SK-N-SH (cell line): ENCODE results near the gene GLIS1. TPM values are rescaled to one million over a fixed set of nuclear protein-coding genes. Genes with fewer than 3 reads are reported as not detected.

Experiments used
- CTCF ChIA-PET: fragments of 300-600, 350-600 bp; formaldehyde crosslinking; extraction: SDS; loops from one replicate; lab custom pipeline; 2021; lab: Yijun Ruan, JAX
- POLR2A ChIA-PET: fragments of 350-600 bp; sonication (Branson Sonifier 250); formaldehyde crosslinking; extraction: SDS; loops from one replicate; lab custom pipeline; 2020; ENCODE audit warnings: antibody characterized with exemption, inconsistent platforms; lab: Yijun Ruan, JAX
- DNase-seq: peaks from one replicate; pipeline ENCODE4 v3.0.0; 2012
- H2AFZ ChIP-seq: fragments of 200-600 bp; sonication (generic); 2 replicates; pipeline ENCODE4 v1.8.1; 2016; ENCODE audit warnings: antibody characterized with exemption, mild to moderate bottlenecking, low read depth
- H3F3A ChIP-seq: fragments of 200-600 bp; sonication (generic); replicated peaks from 2 replicates; pipeline ENCODE3; 2016; ENCODE audit warnings: antibody characterized with exemption, mild to moderate bottlenecking; ENCODE audit not compliant: insufficient read depth
- H3K27ac ChIP-seq, 2 experiments: fragments of 200-500 bp in 1 of 2; fragments of 200-600 bp in 1 of 2; sonication (Bioruptor generic) in 1 of 2; sonication (generic), shearing (Covaris generic) in 1 of 2; 2 replicates each; pipeline versions ENCODE4 v1.5.1 to v1.6.1; 2014 to 2016; ENCODE audit warnings: low read depth in 2 of 2, inconsistent platforms in 1 of 2, low read length in 1 of 2, mild to moderate bottlenecking in 1 of 2, mixed read lengths in 1 of 2
- H3K27me3 ChIP-seq: fragments of 200-600 bp; sonication (generic), shearing (Covaris generic); 2 replicates; pipeline ENCODE4 v1.6.1; 2016; ENCODE audit warnings: mixed run types; ENCODE audit not compliant: insufficient read depth
- H3K36me3 ChIP-seq, 2 experiments: fragments of 200-500 bp in 1 of 2; fragments of 200-600 bp in 1 of 2; sonication (Bioruptor generic) in 1 of 2; sonication (generic) in 1 of 2; replicated peaks in 1 of 2; 2 replicates each; pipeline versions ENCODE3 to v1.5.1; 2014 to 2016; ENCODE audit warnings: low read length in 1 of 2, mild to moderate bottlenecking in 1 of 2; ENCODE audit not compliant: insufficient read depth in 2 of 2, control insufficient read depth in 1 of 2
- H3K4me1 ChIP-seq, 2 experiments: fragments of 200-500 bp in 1 of 2; fragments of 200-600 bp in 1 of 2; sonication (Bioruptor generic) in 1 of 2; sonication (generic), shearing (Covaris generic) in 1 of 2; 2 replicates each; pipeline versions ENCODE4 v1.5.1 to v1.6.1; 2014 to 2016; ENCODE audit warnings: low read depth in 1 of 2, low read length in 1 of 2, mixed run types in 1 of 2; ENCODE audit not compliant: insufficient read depth in 2 of 2, control insufficient read depth in 1 of 2
- H3K4me2 ChIP-seq: fragments of 200-600 bp; sonication (generic), shearing (Covaris generic); 2 replicates; pipeline ENCODE4 v1.6.1; 2017; ENCODE audit warnings: mixed run types
- H3K4me3 ChIP-seq, 2 experiments: fragments of 200-500 bp in 1 of 2; fragments of 200-600 bp in 1 of 2; sonication (Bioruptor generic) in 1 of 2; sonication (generic), shearing (Covaris generic) in 1 of 2; 2 replicates each; pipeline versions ENCODE4 v1.5.1 to v1.8.1; 2014 to 2016; ENCODE audit warnings: low read depth in 2 of 2, inconsistent platforms in 1 of 2, low read length in 1 of 2, mild to moderate bottlenecking in 1 of 2, mixed read lengths in 1 of 2, moderate library complexity in 1 of 2
- H3K79me2 ChIP-seq: fragments of 200-600 bp; sonication (generic); 2 replicates; pipeline ENCODE4 v1.8.1; 2017; ENCODE audit warnings: mild to moderate bottlenecking; ENCODE audit not compliant: insufficient read depth
- H3K9ac ChIP-seq: fragments of 200-600 bp; sonication (generic); 2 replicates; pipeline ENCODE4 v1.6.1; 2017; ENCODE audit warnings: mixed run types
- H3K9me2 ChIP-seq: fragments of 200-600 bp; sonication (generic); 2 replicates; pipeline ENCODE4 v1.6.1; 2017; ENCODE audit warnings: mixed run types
- H3K9me3 ChIP-seq: fragments of 200-600 bp; sonication (generic); 2 replicates; pipeline ENCODE4 v1.6.1; 2017; ENCODE audit warnings: mixed run types, mild to moderate bottlenecking, moderate library complexity
- H4K20me1 ChIP-seq: fragments of 200-600 bp; sonication (generic); 2 replicates; pipeline ENCODE4 v1.6.1; 2017; ENCODE audit warnings: mild to moderate bottlenecking, mixed run types; ENCODE audit not compliant: insufficient read depth
- CHD2 ChIP-seq: fragments of 150-350 bp; IDR thresholded peaks from 2 replicates; pipeline ENCODE4 v1.6.1; 2018; ENCODE audit warnings: low read length; ENCODE audit not compliant: partially characterized antibody
- EZH2phosphoT487 ChIP-seq: fragments of 200-600 bp; sonication (generic); IDR thresholded peaks from 2 replicates; pipeline ENCODE4 v1.6.1; 2017; ENCODE audit warnings: low read depth, mixed run types, mild to moderate bottlenecking, antibody characterized with exemption, moderate library complexity, borderline replicate concordance
- FOSL2 ChIP-seq: IDR thresholded peaks from 2 replicates; pipeline ENCODE4 v1.4.0; 2012; ENCODE audit warnings: low read depth, mild to moderate bottlenecking, moderate library complexity, borderline replicate concordance
- FOXM1 ChIP-seq: IDR thresholded peaks from 2 replicates; pipeline ENCODE4 v1.4.0; 2012; ENCODE audit warnings: low read depth, mild to moderate bottlenecking
- JUND ChIP-seq: IDR thresholded peaks from 2 replicates; pipeline ENCODE4 v1.4.0; 2012
- MXI1 ChIP-seq: IDR thresholded peaks from 2 replicates; pipeline ENCODE4 v1.6.1; 2012; ENCODE audit warnings: mild to moderate bottlenecking, low read depth, low read length, improper control_type of control experiment
- NFIC ChIP-seq: IDR thresholded peaks from 2 replicates; pipeline ENCODE4 v1.4.0; 2012; ENCODE audit warnings: borderline replicate concordance
- NRF1 ChIP-seq: IDR thresholded peaks from 2 replicates; pipeline ENCODE4 v1.6.1; 2012; ENCODE audit warnings: low read depth, mild to moderate bottlenecking, low read length
- POLR2AphosphoS5 ChIP-seq: IDR thresholded peaks from 2 replicates; pipeline ENCODE4 v1.6.1; 2012; ENCODE audit warnings: low read depth, low read length
- RAD21 ChIP-seq: IDR thresholded peaks from 2 replicates; pipeline ENCODE4 v1.6.1; 2012; ENCODE audit warnings: mild to moderate bottlenecking, low read length
- RXRA ChIP-seq: IDR thresholded peaks from 2 replicates; pipeline ENCODE4 v1.4.0; 2012; ENCODE audit warnings: low read depth, mild to moderate bottlenecking, borderline replicate concordance
- TCF12 ChIP-seq: IDR thresholded peaks from 2 replicates; pipeline ENCODE4 v1.4.0; 2012
- TEAD4 ChIP-seq: IDR thresholded peaks from 2 replicates; pipeline ENCODE4 v1.4.0; 2012; ENCODE audit warnings: mild to moderate bottlenecking, borderline replicate concordance; ENCODE audit not compliant: insufficient read depth
- YY1 ChIP-seq: IDR thresholded peaks from 2 replicates; pipeline ENCODE4 v1.4.0; 2012; ENCODE audit warnings: low read depth, mild to moderate bottlenecking
- WGBS: methylation state at CpG from one replicate; pipeline ENCODE4 v1.1.6; 2017; ENCODE audit warnings: low lambda C conversion rate; 5-methylcytosine and 5-hydroxymethylcytosine counted together
- polyA plus RNA-seq, 3 experiments: library from polyadenylated mRNA; depleted of rRNA; stranded (reverse); fragments of >200 nt; gene quantifications; 2 replicates each; pipeline ENCODE4 v1.2.3, GENCODE V29; 2012
- TF ChIP-seq, protein P1 (sequence below): fragments of 150-350 bp; IDR thresholded peaks from 2 replicates; pipeline ENCODE4 v1.6.1; 2016; ENCODE audit warnings: mild to moderate bottlenecking, low read depth, low read length
- TF ChIP-seq, protein P2 (sequence below): IDR thresholded peaks from 2 replicates; pipeline ENCODE4 v1.6.1; 2012; ENCODE audit warnings: mild to moderate bottlenecking, low read depth, low read length, moderate library complexity
- TF ChIP-seq, protein P3 (sequence below): IDR thresholded peaks from 2 replicates; pipeline ENCODE4 v1.4.0; 2012; ENCODE audit warnings: low read depth
- TF ChIP-seq, protein P4 (sequence below): fragments of 200-600 bp; sonication (generic); IDR thresholded peaks from 2 replicates; pipeline ENCODE4 v1.6.1; 2017; ENCODE audit warnings: antibody characterized with exemption, mild to moderate bottlenecking, moderate library complexity
- TF ChIP-seq, protein P5 (sequence below): IDR thresholded peaks from 2 replicates; pipeline ENCODE4 v1.4.0; 2012; ENCODE audit warnings: low read depth, borderline replicate concordance

The GLIS1 gene
- polyA plus RNA-seq, 1 of the 3 experiments (the other 2 are of a cell fraction) = 0.13 TPM

DNA sequence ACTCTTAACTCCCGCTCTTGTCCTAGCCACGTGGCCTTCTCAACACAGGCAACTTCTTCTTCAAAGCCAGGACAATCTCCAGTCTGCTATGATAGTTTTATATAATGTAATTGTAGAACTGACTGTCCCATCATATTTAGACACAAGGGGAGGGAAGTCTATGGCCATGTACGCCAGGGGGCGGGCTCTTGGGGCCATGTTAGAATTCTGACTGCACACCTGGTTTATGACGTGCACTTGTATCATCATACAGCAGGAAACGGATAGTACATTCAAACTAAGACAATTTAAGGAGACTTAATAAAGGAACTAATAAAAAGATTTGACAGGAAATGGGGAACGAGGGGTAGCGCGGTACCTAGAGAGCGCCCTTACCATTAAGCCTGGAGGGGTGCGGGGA, 258.3 kb downstream of the GLIS1 start:
- TF ChIP-seq FOXM1 = no peak
- TF ChIP-seq, protein P1, sequence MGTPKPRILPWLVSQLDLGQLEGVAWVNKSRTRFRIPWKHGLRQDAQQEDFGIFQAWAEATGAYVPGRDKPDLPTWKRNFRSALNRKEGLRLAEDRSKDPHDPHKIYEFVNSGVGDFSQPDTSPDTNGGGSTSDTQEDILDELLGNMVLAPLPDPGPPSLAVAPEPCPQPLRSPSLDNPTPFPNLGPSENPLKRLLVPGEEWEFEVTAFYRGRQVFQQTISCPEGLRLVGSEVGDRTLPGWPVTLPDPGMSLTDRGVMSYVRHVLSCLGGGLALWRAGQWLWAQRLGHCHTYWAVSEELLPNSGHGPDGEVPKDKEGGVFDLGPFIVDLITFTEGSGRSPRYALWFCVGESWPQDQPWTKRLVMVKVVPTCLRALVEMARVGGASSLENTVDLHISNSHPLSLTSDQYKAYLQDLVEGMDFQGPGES = no peak
- TF ChIP-seq MXI1 = no peak
- no peak for TF ChIP-seq CHD2
- no peak for TF ChIP-seq JUND
- TF ChIP-seq FOSL2 = no peak
- TF ChIP-seq POLR2AphosphoS5 = no peak
- TF ChIP-seq RAD21 = no peak
- no peak for TF ChIP-seq EZH2phosphoT487
- TF ChIP-seq NRF1 = no peak
- TF ChIP-seq TCF12 = no peak

DNA sequence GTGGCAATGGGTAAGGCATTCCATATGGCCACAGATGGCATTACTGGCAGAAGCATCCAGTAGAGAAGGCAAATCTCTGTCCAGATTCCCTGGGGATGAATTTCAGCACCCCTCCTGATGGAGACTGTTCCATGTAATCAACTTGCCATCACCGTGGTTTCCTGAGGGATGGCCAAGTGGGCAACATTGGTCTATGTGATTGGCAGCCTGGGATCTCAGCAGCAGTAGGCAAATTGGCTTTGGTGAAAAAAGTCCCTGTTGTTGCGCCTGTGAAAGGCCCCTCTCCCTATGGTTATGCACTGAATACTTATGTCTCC, 260.5 kb downstream of the GLIS1 start:
- ChIA-PET CTCF (interaction anchor here (0.7 to 1.5 kb wide), 3 partner anchors 28 to 276 kb away, joined by 3 to 5 read pairs (median 3); no protein-coding TSS in a partner anchor), POLR2A (no interaction called here)
- no peak overlapping the region for H3K4me3 ChIP-seq
- peaks cover 0 to 30% of the 10 kb centered on the region in 2 experiments; a peak in 1 of 4 replicates for H3K4me1 ChIP-seq
- no peaks in the 10 kb centered on the region for H3K9me3 ChIP-seq
- H3K27me3 ChIP-seq = peaks cover 8% of the 10 kb centered on the region; the same call in 1 of the 2 replicates
- H3K9ac ChIP-seq = no peak overlapping the region
- no peaks in the 10 kb centered on the region for H3F3A ChIP-seq
- H3K79me2 ChIP-seq = no peaks in the 10 kb centered on the region
- 60% methylated on average over 2 of the region's 2 CpGs for WGBS
- DNase-seq = no peak
- H3K36me3 ChIP-seq = no peaks in the 10 kb centered on the region
- no peaks in the 10 kb centered on the region for H3K9me2 ChIP-seq
- H3K4me2 ChIP-seq = no peak overlapping the region
- no peaks in the 10 kb centered on the region for H4K20me1 ChIP-seq
- H2AFZ ChIP-seq = no peak overlapping the region
- H3K27ac ChIP-seq = no peak overlapping the region
- TF ChIP-seq YY1 (no peak), NFIC (no peak), NRF1 (no peak), FOSL2 (no peak), RXRA (no peak), TEAD4 (no peak)
- TF ChIP-seq, protein P2, sequence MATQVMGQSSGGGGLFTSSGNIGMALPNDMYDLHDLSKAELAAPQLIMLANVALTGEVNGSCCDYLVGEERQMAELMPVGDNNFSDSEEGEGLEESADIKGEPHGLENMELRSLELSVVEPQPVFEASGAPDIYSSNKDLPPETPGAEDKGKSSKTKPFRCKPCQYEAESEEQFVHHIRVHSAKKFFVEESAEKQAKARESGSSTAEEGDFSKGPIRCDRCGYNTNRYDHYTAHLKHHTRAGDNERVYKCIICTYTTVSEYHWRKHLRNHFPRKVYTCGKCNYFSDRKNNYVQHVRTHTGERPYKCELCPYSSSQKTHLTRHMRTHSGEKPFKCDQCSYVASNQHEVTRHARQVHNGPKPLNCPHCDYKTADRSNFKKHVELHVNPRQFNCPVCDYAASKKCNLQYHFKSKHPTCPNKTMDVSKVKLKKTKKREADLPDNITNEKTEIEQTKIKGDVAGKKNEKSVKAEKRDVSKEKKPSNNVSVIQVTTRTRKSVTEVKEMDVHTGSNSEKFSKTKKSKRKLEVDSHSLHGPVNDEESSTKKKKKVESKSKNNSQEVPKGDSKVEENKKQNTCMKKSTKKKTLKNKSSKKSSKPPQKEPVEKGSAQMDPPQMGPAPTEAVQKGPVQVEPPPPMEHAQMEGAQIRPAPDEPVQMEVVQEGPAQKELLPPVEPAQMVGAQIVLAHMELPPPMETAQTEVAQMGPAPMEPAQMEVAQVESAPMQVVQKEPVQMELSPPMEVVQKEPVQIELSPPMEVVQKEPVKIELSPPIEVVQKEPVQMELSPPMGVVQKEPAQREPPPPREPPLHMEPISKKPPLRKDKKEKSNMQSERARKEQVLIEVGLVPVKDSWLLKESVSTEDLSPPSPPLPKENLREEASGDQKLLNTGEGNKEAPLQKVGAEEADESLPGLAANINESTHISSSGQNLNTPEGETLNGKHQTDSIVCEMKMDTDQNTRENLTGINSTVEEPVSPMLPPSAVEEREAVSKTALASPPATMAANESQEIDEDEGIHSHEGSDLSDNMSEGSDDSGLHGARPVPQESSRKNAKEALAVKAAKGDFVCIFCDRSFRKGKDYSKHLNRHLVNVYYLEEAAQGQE = no peak
- TF ChIP-seq, protein P3, sequence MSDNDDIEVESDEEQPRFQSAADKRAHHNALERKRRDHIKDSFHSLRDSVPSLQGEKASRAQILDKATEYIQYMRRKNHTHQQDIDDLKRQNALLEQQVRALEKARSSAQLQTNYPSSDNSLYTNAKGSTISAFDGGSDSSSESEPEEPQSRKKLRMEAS = no peak
- TF ChIP-seq, protein P4, sequence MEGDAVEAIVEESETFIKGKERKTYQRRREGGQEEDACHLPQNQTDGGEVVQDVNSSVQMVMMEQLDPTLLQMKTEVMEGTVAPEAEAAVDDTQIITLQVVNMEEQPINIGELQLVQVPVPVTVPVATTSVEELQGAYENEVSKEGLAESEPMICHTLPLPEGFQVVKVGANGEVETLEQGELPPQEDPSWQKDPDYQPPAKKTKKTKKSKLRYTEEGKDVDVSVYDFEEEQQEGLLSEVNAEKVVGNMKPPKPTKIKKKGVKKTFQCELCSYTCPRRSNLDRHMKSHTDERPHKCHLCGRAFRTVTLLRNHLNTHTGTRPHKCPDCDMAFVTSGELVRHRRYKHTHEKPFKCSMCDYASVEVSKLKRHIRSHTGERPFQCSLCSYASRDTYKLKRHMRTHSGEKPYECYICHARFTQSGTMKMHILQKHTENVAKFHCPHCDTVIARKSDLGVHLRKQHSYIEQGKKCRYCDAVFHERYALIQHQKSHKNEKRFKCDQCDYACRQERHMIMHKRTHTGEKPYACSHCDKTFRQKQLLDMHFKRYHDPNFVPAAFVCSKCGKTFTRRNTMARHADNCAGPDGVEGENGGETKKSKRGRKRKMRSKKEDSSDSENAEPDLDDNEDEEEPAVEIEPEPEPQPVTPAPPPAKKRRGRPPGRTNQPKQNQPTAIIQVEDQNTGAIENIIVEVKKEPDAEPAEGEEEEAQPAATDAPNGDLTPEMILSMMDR = no peak
- TF ChIP-seq, protein P5, sequence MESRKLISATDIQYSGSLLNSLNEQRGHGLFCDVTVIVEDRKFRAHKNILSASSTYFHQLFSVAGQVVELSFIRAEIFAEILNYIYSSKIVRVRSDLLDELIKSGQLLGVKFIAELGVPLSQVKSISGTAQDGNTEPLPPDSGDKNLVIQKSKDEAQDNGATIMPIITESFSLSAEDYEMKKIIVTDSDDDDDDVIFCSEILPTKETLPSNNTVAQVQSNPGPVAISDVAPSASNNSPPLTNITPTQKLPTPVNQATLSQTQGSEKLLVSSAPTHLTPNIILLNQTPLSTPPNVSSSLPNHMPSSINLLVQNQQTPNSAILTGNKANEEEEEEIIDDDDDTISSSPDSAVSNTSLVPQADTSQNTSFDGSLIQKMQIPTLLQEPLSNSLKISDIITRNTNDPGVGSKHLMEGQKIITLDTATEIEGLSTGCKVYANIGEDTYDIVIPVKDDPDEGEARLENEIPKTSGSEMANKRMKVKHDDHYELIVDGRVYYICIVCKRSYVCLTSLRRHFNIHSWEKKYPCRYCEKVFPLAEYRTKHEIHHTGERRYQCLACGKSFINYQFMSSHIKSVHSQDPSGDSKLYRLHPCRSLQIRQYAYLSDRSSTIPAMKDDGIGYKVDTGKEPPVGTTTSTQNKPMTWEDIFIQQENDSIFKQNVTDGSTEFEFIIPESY = no peak

More for the DNA sequence above, 258.3 kb downstream of the GLIS1 start:
- no peak overlapping the region for H3K4me2 ChIP-seq
- H3K9me3 ChIP-seq = no peaks in the 10 kb centered on the region
- no peaks in the 10 kb centered on the region for H3K9me2 ChIP-seq
- H3K27ac ChIP-seq = no peak overlapping the region
- peaks cover 8% of the 10 kb centered on the region; the same call in 1 of the 2 replicates for H3K27me3 ChIP-seq
- H3K9ac ChIP-seq = no peak overlapping the region
- no peak for DNase-seq
- no peaks in the 10 kb centered on the region for H4K20me1 ChIP-seq
- no peaks in the 10 kb centered on the region for H3F3A ChIP-seq
- H3K36me3 ChIP-seq = no peaks in the 10 kb centered on the region
- ChIA-PET POLR2A (no interaction called here), CTCF (no interaction called here)
- H3K4me3 ChIP-seq = no peak overlapping the region
- 79% methylated on average over 11 of the region's 11 CpGs for WGBS
- H2AFZ ChIP-seq = no peak overlapping the region
- H3K79me2 ChIP-seq = no peaks in the 10 kb centered on the region
- H3K4me1 ChIP-seq = peaks cover 0 to 29% of the 10 kb centered on the region in 2 experiments; a peak in 1 of 4 replicates
